K562 (cell line): ENCODE results near the gene EFCAB5. TPM values are rescaled to one million over a fixed set of nuclear protein-coding genes. Genes with fewer than 3 reads are reported as not detected.

Experiments
- ATAC-seq: fragments of 200-7000 bp; cut with Tn5 transposase; 3 replicates; pipeline ENCODE4 v1.9.1; 2020; ENCODE audit warnings: moderate library complexity
- BruUV-seq: library from RNA; stranded (reverse); fragments of 400-500 nt; replicated peaks from 2 replicates; lab custom pipeline; 2021; lab: Mats Ljungman, UMichigan
- CTCF ChIA-PET: fragments of 300-600 bp; formaldehyde crosslinking; extraction: SDS; loops from one replicate; lab custom pipeline; 2021; ENCODE audit warnings: low intra/inter-chr PET ratio; lab: Yijun Ruan, JAX
- POLR2A ChIA-PET: fragments of 300-600, 350-650 bp; sonication (Branson Sonifier 250); formaldehyde crosslinking; extraction: SDS; loops from one replicate; lab custom pipeline; 2021; ENCODE audit warnings: antibody characterized with exemption, inconsistent platforms; lab: Yijun Ruan, JAX
- DNase-seq, 4 experiments: peaks; one replicate each; pipeline versions ENCODE4 v3.0.0 to v3.0.0-alpha.2; 2011 to 2018; ENCODE audit warnings: low spot score in 3 of 4, mixed read lengths in 3 of 4; ENCODE audit errors: extremely low read depth in 1 of 4
- FAIRE-seq: peaks from 2 replicates; lab custom pipeline; 2011; peaks lifted over from hg19 to GRCh38; lab: Jason Lieb, UNC
- H2AFZ ChIP-seq: 2 replicates; pipeline ENCODE4 v1.6.0; 2011; ENCODE audit warnings: low read depth, low read length, control low read depth, inconsistent platforms
- H3K27ac ChIP-seq: fragments of 200-600 bp; 3 replicates; pipeline ENCODE4 v1.8.0; 2011; ENCODE audit warnings: low read depth, mild to moderate bottlenecking, control low read depth, inconsistent platforms, low read length, moderate library complexity, mixed read lengths; ENCODE audit errors: extremely low read depth
- H3K27me3 ChIP-seq, 2 experiments: fragments of 300-600 bp in 1 of 2; 2 replicates in 1 of 2; 3 replicates in 1 of 2; pipeline versions ENCODE4 v1.6.0 to v1.8.0; 2011; ENCODE audit warnings: inconsistent platforms in 2 of 2, low read length in 2 of 2, mild to moderate bottlenecking in 1 of 2, mixed read lengths in 1 of 2, moderate library complexity in 1 of 2; ENCODE audit not compliant: control insufficient read depth in 2 of 2, insufficient read depth in 2 of 2
- H3K36me3 ChIP-seq: fragments of 300-600 bp; 3 replicates; pipeline ENCODE4 v1.8.0; 2011; ENCODE audit warnings: mild to moderate bottlenecking, low read length, inconsistent platforms; ENCODE audit not compliant: control insufficient read depth, insufficient read depth
- H3K4me1 ChIP-seq, 2 experiments: fragments of 200-600 bp in 1 of 2; replicated peaks in 1 of 2; 2 replicates in 1 of 2; 3 replicates in 1 of 2; pipeline versions ENCODE4 v1.5.1 to v1.8.0; 2011; ENCODE audit warnings: inconsistent platforms in 2 of 2, low read length in 2 of 2, mild to moderate bottlenecking in 1 of 2, mixed read lengths in 1 of 2, moderate library complexity in 1 of 2; ENCODE audit not compliant: control insufficient read depth in 2 of 2, insufficient read depth in 2 of 2
- H3K4me2 ChIP-seq: 2 replicates; pipeline ENCODE4 v1.6.1; 2011; ENCODE audit warnings: low read length, control low read depth, inconsistent platforms, mixed read lengths; ENCODE audit not compliant: insufficient read depth
- H3K4me3 ChIP-seq: fragments of 200-600 bp; sonication (generic), shearing (Covaris generic); 2 replicates; pipeline ENCODE4 v1.5.1; 2016; ENCODE audit warnings: control low read depth, inconsistent platforms
- H3K79me2 ChIP-seq: fragments of 200-600 bp; 3 replicates; pipeline ENCODE4 v1.8.0; 2011; ENCODE audit warnings: low read length, inconsistent platforms; ENCODE audit not compliant: control insufficient read depth, insufficient read depth
- H3K9ac ChIP-seq, 2 experiments: 2 replicates each; pipeline versions ENCODE4 v1.6.0 to v1.6.1; 2011; ENCODE audit warnings: low read depth in 2 of 2, low read length in 2 of 2, control low read depth in 1 of 2, inconsistent platforms in 1 of 2, mild to moderate bottlenecking in 1 of 2, mixed read lengths in 1 of 2; ENCODE audit not compliant: insufficient read depth in 1 of 2
- H3K9me1 ChIP-seq: one replicate; pipeline ENCODE4 v1.6.0; 2011; ENCODE audit warnings: inconsistent platforms, mild to moderate bottlenecking, low read length, moderate library complexity; ENCODE audit not compliant: control insufficient read depth, insufficient read depth
- H3K9me3 ChIP-seq: replicated peaks from 2 replicates; pipeline ENCODE4 v1.5.1; 2011; ENCODE audit warnings: low read depth, low read length, inconsistent platforms; ENCODE audit not compliant: control insufficient read depth, insufficient read depth
- H4K20me1 ChIP-seq: replicated peaks from 2 replicates; pipeline ENCODE4 v1.6.1; 2011; ENCODE audit warnings: low read length, inconsistent platforms, mixed read lengths; ENCODE audit not compliant: control insufficient read depth, insufficient read depth
- FOXM1 ChIP-seq, 2 experiments: fragments of 450-650 bp in 1 of 2; sonication (generic) in 1 of 2; formaldehyde crosslinking in 1 of 2; IDR thresholded peaks; 2 replicates each; pipeline versions ENCODE4 v1.6.1 to v1.9.0; 2017 to 2022; ENCODE audit warnings: low read depth in 2 of 2, mild to moderate bottlenecking in 2 of 2, missing genetic modification reagents in 1 of 2, moderate library complexity in 1 of 2
- OTX1 ChIP-seq: fragments of 450-650 bp; formaldehyde crosslinking; IDR thresholded peaks from 2 replicates; pipeline ENCODE4 v1.4.0; 2022; ENCODE audit warnings: mild to moderate bottlenecking
- PCBP1 ChIP-seq: fragments of 200-400 bp; formaldehyde crosslinking; IDR thresholded peaks from 2 replicates; pipeline ENCODE4 v1.6.1; 2018; ENCODE audit warnings: mild to moderate bottlenecking, low read depth, low read length; ENCODE audit not compliant: poor library complexity, severe bottlenecking
- RAD51 ChIP-seq: fragments of 450-650 bp; IDR thresholded peaks from 2 replicates; pipeline ENCODE4 v1.7.1; 2016; ENCODE audit warnings: low read depth, mild to moderate bottlenecking, borderline replicate concordance
- SIN3B ChIP-seq: fragments of 450-650 bp; IDR thresholded peaks from 2 replicates; pipeline ENCODE4 v1.6.1; 2017; ENCODE audit warnings: low read depth, mild to moderate bottlenecking, moderate library complexity
- SMARCC2 ChIP-seq: fragments of 450-650 bp; IDR thresholded peaks from 2 replicates; pipeline ENCODE4 v1.6.1; 2017; ENCODE audit warnings: antibody characterized with exemption, moderate library complexity, mild to moderate bottlenecking, low read depth
- USF2 ChIP-seq: sonication (generic); formaldehyde crosslinking; IDR thresholded peaks from 2 replicates; pipeline ENCODE4 v1.5.0; 2020; ENCODE audit warnings: missing genetic modification reagents
- ZBED1 ChIP-seq: IDR thresholded peaks from 2 replicates; pipeline ENCODE4 v1.6.1; 2014
- ZNF740 ChIP-seq, 3 experiments: fragments of 200-800 bp in 1 of 3; sonication (Bioruptor generic) in 1 of 3; sonication (generic) in 1 of 3; formaldehyde crosslinking in 1 of 3; IDR thresholded peaks; 2 replicates each; pipeline versions ENCODE4 v1.6.1 to v1.8.0; 2016 to 2022; ENCODE audit warnings: mild to moderate bottlenecking in 2 of 3, missing compliant biosample characterization in 2 of 3, missing genetic modification characterization in 2 of 3, missing genetic modification reagents in 1 of 3
- ZZZ3 ChIP-seq: fragments of 450-650 bp; IDR thresholded peaks from 2 replicates; pipeline ENCODE4 v1.6.1; 2016; ENCODE audit warnings: antibody characterized with exemption, mild to moderate bottlenecking, moderate library complexity
- WGBS: fragments of 100-300 bp; shearing (Covaris generic); methylation state at CpG from one replicate; pipeline ENCODE4 v1.1.6; 2016; ENCODE audit warnings: low coverage, mixed read lengths; ENCODE audit not compliant: insufficient coverage; ENCODE audit errors: missing lambda C conversion rate; 5-methylcytosine and 5-hydroxymethylcytosine counted together
- in situ Hi-C: fragments of 300-500 bp; cut with MboI; formaldehyde crosslinking; loops from 4 replicates; pipeline ENCODE4 v1.15.0; 2018; ENCODE audit warnings: inconsistent platforms, mixed read lengths
- intact Hi-C: fragments of 100-400 bp; cut with micrococcal nuclease; formaldehyde crosslinking; loops from 2 replicates; pipeline ENCODE4 v1.14.2; 2022
- polyA plus RNA-seq, 8 experiments: library from polyadenylated mRNA; depleted of rRNA in 4 of 8; stranded (reverse) in 5 of 8; unstranded in 3 of 8; fragments of >200 nt; fragmentation: Nextera tagmentation in 2 of 8; fragmentation: Illumina TruSeq in 1 of 8; extraction: Ambion mirVana in 2 of 8; extraction: Trizol in 1 of 8; gene quantifications; 2 replicates each; pipeline versions ENCODE4 v1.2.1 to v1.2.3, GENCODE V29; 2011 to 2014; ENCODE audit warnings: inconsistent platforms in 1 of 8, missing spikeins in 1 of 8
- total RNA-seq, 7 experiments: library from RNA; depleted of rRNA in 6 of 7; stranded (reverse); fragments of >200 nt in 6 of 7; fragmentation: Illumina TruSeq in 2 of 7; extraction: Trizol in 2 of 7; gene quantifications; 2 replicates each; pipeline versions ENCODE4 v1.2.1 to v1.2.3, GENCODE V29; 2011 to 2021; ENCODE audit warnings: low replicate concordance in 1 of 7

Gene EFCAB5
- total and polyA plus RNA-seq, 9 of the 15 experiments (the other 6 are each of a cell fraction or from before 2014, with no cell fraction given), result 0.06 to 0.11 TPM; not detected in 7

- peaks cover 0 to 9% of the 10 kb centered on the region in 2 experiments; a peak in 3 of 5 replicates for H3K4me1 ChIP-seq
- H2AFZ ChIP-seq, result no peak overlapping the region
- peaks cover 15 to 20% of the 10 kb centered on the region in 2 experiments for H3K27me3 ChIP-seq
- H3K27ac ChIP-seq, result no peak overlapping the region
- no peaks in the 10 kb centered on the region for H3K79me2 ChIP-seq
- WGBS, result 11% methylated on average over 6 of the region's 6 CpGs
- FAIRE-seq (no peak), ATAC-seq (no peak), DNase-seq (no peak)
- H3K4me2 ChIP-seq, result no peak overlapping the region
- ChIA-PET CTCF (no interaction called here), POLR2A (interaction anchor here (0.7 to 1.3 kb wide), 3 partner anchors 12 to 398 kb away, joined by 3 to 4 read pairs (median 3); no protein-coding TSS in a partner anchor)
- in situ Hi-C loops, result no loop called here
- H4K20me1 ChIP-seq, result no peaks in the 10 kb centered on the region
- H3K9ac ChIP-seq, result no peak overlapping the region
- H3K36me3 ChIP-seq, result no peaks in the 10 kb centered on the region
- H3K9me3 ChIP-seq, result no peaks in the 10 kb centered on the region
- BruUV-seq, result no TSS peak
- H3K4me3 ChIP-seq, result no peak overlapping the region
- intact Hi-C loops, result loop anchor here (2.0 to 5.0 kb wide), 2 partner anchors 284 to 453 kb away; no protein-coding TSS in a partner anchor
- no peaks in the 10 kb centered on the region for H3K9me1 ChIP-seq
- TF ChIP-seq ZNF740 (CRISPR knock-in tag; IDR thresholded peaks at IDR 0.05) (no peak), ZNF740 (tag; IDR thresholded peaks at IDR 0.05) (no peak), SIN3B (no peak), ZBED1 (no peak), USF2 (CRISPR knock-in tag) (no peak), FOXM1 (IDR thresholded peaks at IDR 0.05; ENCODE audit: low read depth) (no peak), FOXM1 (CRISPR knock-in tag; IDR thresholded peaks at IDR 0.05; ENCODE audit: low read depth) (no peak), ZZZ3 (no peak), OTX1 (CRISPR knock-in tag) (no peak), SMARCC2 (no peak), RAD51 (no peak), PCBP1 (no peak)
Measured at GRCh38 chr17:30091771-30092170, 150.3 kb downstream of the EFCAB5 start.
